Mammary epithelial cell (primary cell): ENCODE results near the gene NCAM2.

Source experiments
- EZH2 ChIP-seq: IDR thresholded peaks from 2 replicates; pipeline ENCODE4 v1.6.1; 2012; ENCODE audit warnings: low read length, inconsistent platforms, borderline replicate concordance
- TF ChIP-seq, protein P1 (sequence below), 2 donors: IDR thresholded peaks in 1 of 2; conservative IDR thresholded peaks in 1 of 2; 2 replicates each; pipeline ENCODE4 v1.5.1; 2011 to 2012; ENCODE audit warnings: inconsistent platforms in 2 of 2, low read length in 2 of 2, mild to moderate bottlenecking in 2 of 2, control low read depth in 1 of 2, low read depth in 1 of 2; ENCODE audit not compliant: insufficient read depth in 1 of 2; ENCODE audit errors: extremely low read depth in 1 of 2

- TF ChIP-seq, protein P1, sequence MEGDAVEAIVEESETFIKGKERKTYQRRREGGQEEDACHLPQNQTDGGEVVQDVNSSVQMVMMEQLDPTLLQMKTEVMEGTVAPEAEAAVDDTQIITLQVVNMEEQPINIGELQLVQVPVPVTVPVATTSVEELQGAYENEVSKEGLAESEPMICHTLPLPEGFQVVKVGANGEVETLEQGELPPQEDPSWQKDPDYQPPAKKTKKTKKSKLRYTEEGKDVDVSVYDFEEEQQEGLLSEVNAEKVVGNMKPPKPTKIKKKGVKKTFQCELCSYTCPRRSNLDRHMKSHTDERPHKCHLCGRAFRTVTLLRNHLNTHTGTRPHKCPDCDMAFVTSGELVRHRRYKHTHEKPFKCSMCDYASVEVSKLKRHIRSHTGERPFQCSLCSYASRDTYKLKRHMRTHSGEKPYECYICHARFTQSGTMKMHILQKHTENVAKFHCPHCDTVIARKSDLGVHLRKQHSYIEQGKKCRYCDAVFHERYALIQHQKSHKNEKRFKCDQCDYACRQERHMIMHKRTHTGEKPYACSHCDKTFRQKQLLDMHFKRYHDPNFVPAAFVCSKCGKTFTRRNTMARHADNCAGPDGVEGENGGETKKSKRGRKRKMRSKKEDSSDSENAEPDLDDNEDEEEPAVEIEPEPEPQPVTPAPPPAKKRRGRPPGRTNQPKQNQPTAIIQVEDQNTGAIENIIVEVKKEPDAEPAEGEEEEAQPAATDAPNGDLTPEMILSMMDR (conservative IDR thresholded peaks at IDR 0.05 in 1 of 2, IDR thresholded peaks at IDR 0.05 in 1 of 2; ENCODE audit: extremely low read depth in 1 of 2, insufficient read depth in 1 of 2, low read depth in 1 of 2, low read length in 2 of 2), result no peak
- no peak for TF ChIP-seq EZH2
Observed at GRCh38 chr21:21324297-21324696, 326.1 kb downstream of the NCAM2 start.
